HepG2 (cell line): ENCODE measurements around the gene FMN2.

Source experiments
- CBX1 ChIP-seq: IDR thresholded peaks from one replicate; pipeline ENCODE4 v1.6.1; 2016; ENCODE audit warnings: antibody characterized with exemption, low read depth
- CTCF ChIP-seq: sonication (generic); formaldehyde crosslinking; IDR thresholded peaks from 2 replicates; pipeline ENCODE4 v1.5.0; 2020; ENCODE audit warnings: mild to moderate bottlenecking, missing genetic modification reagents, moderate library complexity
- MLX ChIP-seq: IDR thresholded peaks from 2 replicates; pipeline ENCODE4 v1.6.1; 2016
- MXD4 ChIP-seq: IDR thresholded peaks from 2 replicates; pipeline ENCODE4 v1.6.1; 2016; ENCODE audit warnings: mild to moderate bottlenecking, missing biosample characterization, missing genetic modification reagents
- NFYB ChIP-seq: sonication (generic); formaldehyde crosslinking; IDR thresholded peaks from 2 replicates; pipeline ENCODE4 v1.4.0; 2020; ENCODE audit warnings: missing genetic modification reagents
- NR0B2 ChIP-seq: sonication (generic); formaldehyde crosslinking; IDR thresholded peaks from 2 replicates; pipeline ENCODE4 v1.4.0; 2020; ENCODE audit warnings: mild to moderate bottlenecking, missing genetic modification reagents
- ZBTB40 ChIP-seq, 2 experiments: fragments of 450-650 bp in 1 of 2; sonication (generic) in 1 of 2; formaldehyde crosslinking in 1 of 2; IDR thresholded peaks; 2 replicates each; pipeline versions ENCODE4 v1.6.1 to v1.8.0; 2016 to 2022; ENCODE audit warnings: antibody characterized with exemption in 1 of 2, mild to moderate bottlenecking in 1 of 2, missing genetic modification reagents in 1 of 2
- ZNF510 ChIP-seq: sonication (generic); formaldehyde crosslinking; IDR thresholded peaks from 2 replicates; pipeline ENCODE4 v1.4.0; 2020; ENCODE audit warnings: low read depth, mild to moderate bottlenecking, missing genetic modification reagents
- ZNF549 ChIP-seq: sonication (generic); formaldehyde crosslinking; IDR thresholded peaks from 2 replicates; pipeline ENCODE4 v1.5.0; 2020; ENCODE audit warnings: missing genetic modification reagents
- ZNF558 ChIP-seq: sonication (generic); formaldehyde crosslinking; IDR thresholded peaks from 2 replicates; pipeline ENCODE4 v1.9.0; 2022; ENCODE audit warnings: mild to moderate bottlenecking, missing genetic modification reagents, borderline replicate concordance
- ZNF567 ChIP-seq: sonication (generic); formaldehyde crosslinking; IDR thresholded peaks from 2 replicates; pipeline ENCODE4 v1.8.1; 2023; ENCODE audit warnings: mild to moderate bottlenecking, missing genetic modification reagents, borderline replicate concordance
- ZNF576 ChIP-seq: sonication (generic); formaldehyde crosslinking; IDR thresholded peaks from 2 replicates; pipeline ENCODE4 v1.4.0; 2020; ENCODE audit warnings: mild to moderate bottlenecking, missing genetic modification reagents

GRCh38 chr1:240101737-240102136 lies 10.1 kb downstream of the FMN2 start:
- TF ChIP-seq NFYB (CRISPR knock-in tag) (no peak), NR0B2 (no peak), CBX1 (no peak), ZNF576 (no peak), CTCF (CRISPR knock-in tag) (no peak), ZBTB40 (IDR thresholded peaks at IDR 0.05) (no peak), ZBTB40 (CRISPR knock-in tag; IDR thresholded peaks at IDR 0.05) (no peak), ZNF558 (no peak), ZNF510 (no peak), ZNF549 (CRISPR knock-in tag) (no peak), MLX (CRISPR knock-in tag) (no peak), MXD4 (CRISPR knock-in tag) (no peak), ZNF567 (CRISPR knock-in tag) (no peak)
